SHP77 (cell line): Measurements from ENCODE around the gene SEPTIN6.

Experiments
- DNase-seq, 2 experiments: peaks; one replicate each; lab custom pipeline; 2025; lab: John Stamatoyannopoulos, UW

SEPTIN6 gene

GRCh38 chrX:119693040-119693995, at the start of gene SEPTIN6:
Gene SEPTIN6, minus strand, starts transcription at chrX:119693168. Its CDS starts 63 bp downstream, at chrX:119693105.
- DNase-seq: peak; percentile 54 to 60

- DNase-seq: no peak
These were observed 45.8 kb upstream of the SEPTIN6 start for GRCh38 chrX:119738742-119739141.

GRCh38 chrX:119736206-119736764, 43.3 kb upstream of the SEPTIN6 start:
- DNase-seq: no peak

GRCh38 chrX:119735467-119735866, 42.5 kb upstream of the SEPTIN6 start:
- DNase-seq: peak in 1 of 2 experiments; percentile 1

- DNase-seq: peak; percentile 6 to 16
These were observed 42.0 kb upstream of the SEPTIN6 start for GRCh38 chrX:119734897-119735339.

- peak; percentile 15 to 26 for DNase-seq
These were observed 36.6 kb upstream of the SEPTIN6 start for GRCh38 chrX:119729408-119730201.

GRCh38 chrX:119728487-119728886, 35.5 kb upstream of the SEPTIN6 start:
- peak; percentile 1 to 47 for DNase-seq

GRCh38 chrX:119726900-119727555, 34.1 kb upstream of the SEPTIN6 start:
- DNase-seq: no peak

GRCh38 chrX:119721926-119722325, 29.0 kb upstream of the SEPTIN6 start:
- no peak for DNase-seq

- DNase-seq: no peak
These were observed 28.5 kb upstream of the SEPTIN6 start for GRCh38 chrX:119721487-119721886.

- DNase-seq: no peak
These were observed 16.7 kb upstream of the SEPTIN6 start for GRCh38 chrX:119709630-119710029.

GRCh38 chrX:119708936-119709335, 16.0 kb upstream of the SEPTIN6 start:
- no peak for DNase-seq

GRCh38 chrX:119706616-119707015, 13.6 kb upstream of the SEPTIN6 start:
- no peak for DNase-seq

- DNase-seq: peak; percentile 1 to 2
These were observed 5.9 kb upstream of the SEPTIN6 start for GRCh38 chrX:119698845-119699244.

GRCh38 chrX:119696251-119696890, 3.4 kb upstream of the SEPTIN6 start:
- no peak for DNase-seq

GRCh38 chrX:119695535-119696050, 2.6 kb upstream of the SEPTIN6 start:
- no peak for DNase-seq

- DNase-seq: no peak
These were observed 1.9 kb upstream of the SEPTIN6 start for GRCh38 chrX:119694601-119695534.

- no peak for DNase-seq
These were observed 1.1 kb upstream of the SEPTIN6 start for GRCh38 chrX:119693996-119694451.

GRCh38 chrX:119692191-119693039, 553 bp downstream of the SEPTIN6 start:
- peak in 1 of 2 experiments; percentile 16 for DNase-seq
